Measurements from ENCODE around the gene VNN1. TPM values are rescaled to one million over a fixed set of nuclear protein-coding genes. Genes with fewer than 3 reads are reported as not detected.

VNN1 gene
- total RNA-seq, 1 experiment from 2014 or later = not detected

- Histone ChIP-seq H3K4me2 (ENCODE audit: low read length) (no peak overlapping the region), H3K4me3 (replicated peaks in 1 of 2; ENCODE audit: low read depth in 1 of 2, low read length in 2 of 2) (no peak overlapping the region), H3K4me1 (ENCODE audit: control insufficient read depth in 1 of 2, insufficient read depth in 2 of 2, low read length in 2 of 2) (peaks cover 0 to 5% of the 10 kb centered on the region in 2 experiments; a peak in 2 of 4 replicates), H3K79me2 (ENCODE audit: insufficient read depth, low read length) (no peaks in the 10 kb centered on the region), H3K9me2 (ENCODE audit: insufficient read depth) (no peaks in the 10 kb centered on the region), H3K9me3 (ENCODE audit: control insufficient read depth in 1 of 2, insufficient read depth in 1 of 2, low read depth in 1 of 2, low read length in 2 of 2) (no peaks in the 10 kb centered on the region), H2AFZ (ENCODE audit: low read depth, low read length, poor library complexity, severe bottlenecking) (no peak overlapping the region), H3K36me3 (ENCODE audit: control insufficient read depth in 1 of 2, insufficient read depth in 2 of 2, low read length in 2 of 2) (no peaks in the 10 kb centered on the region), H3K9ac (ENCODE audit: low read length) (no peak overlapping the region), H3K27ac (ENCODE audit: low read depth, low read length) (no peak overlapping the region), H3K27me3 (ENCODE audit: insufficient read depth, low read length) (no peaks in the 10 kb centered on the region), H4K20me1 (ENCODE audit: insufficient read depth) (no peaks in the 10 kb centered on the region)
- ChIA-PET CTCF (no interaction called here), POLR2A (no interaction called here), RAD21 (ENCODE audit: low non-redundant PET in 1 of 2, low total read pairs in 2 of 2, uncharacterized antibody in 2 of 2, unreplicated experiment in 2 of 2) (no interaction called here)
- BruUV-seq (replicated peaks) = no TSS peak
- ATAC-seq (no peak), DNase-seq (ENCODE audit: low read depth, low spot score) (no peak)
- no peak for TF ChIP-seq JUND (IDR thresholded peaks at IDR 0.05)
- TF ChIP-seq POLR2AphosphoS5 (IDR thresholded peaks at IDR 0.05; ENCODE audit: low read depth, low read length) = no peak
- TF ChIP-seq EGR1 (IDR thresholded peaks at IDR 0.05; ENCODE audit: low read depth) = no peak
- no peak for TF ChIP-seq ZNF274 (IDR thresholded peaks at IDR 0.05; ENCODE audit: low read depth, low read length)
- TF ChIP-seq SP1 (IDR thresholded peaks at IDR 0.05; ENCODE audit: low read depth) = no peak
- no peak for TF ChIP-seq CBX3 (IDR thresholded peaks at IDR 0.05; ENCODE audit: low read depth)
- TF ChIP-seq SRF (IDR thresholded peaks at IDR 0.05; ENCODE audit: low read depth) = no peak
- TF ChIP-seq EZH2phosphoT487 (IDR thresholded peaks at IDR 0.05; ENCODE audit: borderline replicate concordance) = no peak
- no peak for TF ChIP-seq REST (IDR thresholded peaks at IDR 0.05; ENCODE audit: low read depth)
- no peak for TF ChIP-seq FOSL1 (IDR thresholded peaks at IDR 0.05; ENCODE audit: low read depth)
- no peak for TF ChIP-seq CEBPB (IDR thresholded peaks at IDR 0.05; ENCODE audit: low read depth)
- no peak for TF ChIP-seq SIN3A (IDR thresholded peaks at IDR 0.05; ENCODE audit: low read depth)
- TF ChIP-seq ELF1 (IDR thresholded peaks at IDR 0.05; ENCODE audit: borderline replicate concordance, low read depth) = no peak
- intact Hi-C loops (cut with micrococcal nuclease) = no loop called here
Observed at GRCh38 chr6:132763269-132763668, 49.4 kb upstream of the VNN1 start.

All from HCT116 (cell line).